GM20000 (cell line): ENCODE results near the gene FSCN2.

Experiments
- DNase-seq: peaks from one replicate; pipeline ENCODE4 v3.0.0; 2012; ENCODE audit warnings: low spot score
- CTCF ChIP-seq: IDR thresholded peaks from 2 replicates; pipeline ENCODE4 v1.5.1; 2012; ENCODE audit warnings: mild to moderate bottlenecking, control low read depth; ENCODE audit errors: extremely low read depth, missing control alignments

Gene FSCN2

GRCh38 chr17:81511554-81511803 is 16.7 kb upstream of the FSCN2 start:
- TF ChIP-seq CTCF, result no peak
- DNase-seq, result no peak

- DNase-seq, result no peak
Observed at GRCh38 chr17:81511804-81512561, 16.2 kb upstream of the FSCN2 start.

GRCh38 chr17:81512562-81513371 is 15.4 kb upstream of the FSCN2 start, which contains the start of gene ACTG1:
Gene ACTG1, minus strand, starts transcription at chr17:81512799. Its CDS starts 445 bp downstream, at chr17:81512354.
- peak; percentile 98 for DNase-seq
- no peak for TF ChIP-seq CTCF

More at GRCh38 chr17:81511804-81512561, 16.2 kb upstream of the FSCN2 start:
- no peak for TF ChIP-seq CTCF

- TF ChIP-seq CTCF, result no peak
- DNase-seq, result peak; percentile 71
Observed at GRCh38 chr17:81513372-81513752, 14.8 kb upstream of the FSCN2 start.

- DNase-seq, result no peak
- no peak for TF ChIP-seq CTCF
Observed at GRCh38 chr17:81513753-81514488, 14.3 kb upstream of the FSCN2 start.

- DNase-seq, result no peak
- no peak for TF ChIP-seq CTCF
Observed at GRCh38 chr17:81514489-81514738, 13.8 kb upstream of the FSCN2 start.
